ENCODE data around the gene TRIM9. TPM values are rescaled to one million over a fixed set of nuclear protein-coding genes. Genes with fewer than 3 reads are reported as not detected.

TRIM9 gene
- total RNA-seq, 1 donor from 2014 or later, result under 0.01 TPM

DNA sequence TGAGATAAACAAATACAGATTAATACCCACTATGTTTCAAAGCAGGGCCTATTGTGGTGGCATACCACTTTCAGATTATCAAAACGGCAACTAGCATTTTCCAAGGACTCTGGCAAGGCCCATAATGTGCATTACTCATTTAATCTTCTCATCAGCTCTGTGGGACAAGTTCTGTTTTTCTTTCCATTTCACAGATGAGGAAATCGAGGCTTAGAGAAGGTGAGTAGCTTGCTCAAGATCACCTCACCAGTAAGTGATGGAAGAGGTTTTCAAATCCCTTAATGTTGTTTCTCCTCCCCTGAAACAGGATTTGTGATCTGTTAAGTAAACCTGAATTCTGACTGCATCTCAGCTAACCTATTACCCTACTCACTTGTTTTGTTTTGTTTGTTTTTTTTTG, 146.7 kb downstream of the TRIM9 start:
- H3K4me3 ChIP-seq (ENCODE audit: low read depth, low read length), result no peak overlapping the region
- TF ChIP-seq, protein P1, sequence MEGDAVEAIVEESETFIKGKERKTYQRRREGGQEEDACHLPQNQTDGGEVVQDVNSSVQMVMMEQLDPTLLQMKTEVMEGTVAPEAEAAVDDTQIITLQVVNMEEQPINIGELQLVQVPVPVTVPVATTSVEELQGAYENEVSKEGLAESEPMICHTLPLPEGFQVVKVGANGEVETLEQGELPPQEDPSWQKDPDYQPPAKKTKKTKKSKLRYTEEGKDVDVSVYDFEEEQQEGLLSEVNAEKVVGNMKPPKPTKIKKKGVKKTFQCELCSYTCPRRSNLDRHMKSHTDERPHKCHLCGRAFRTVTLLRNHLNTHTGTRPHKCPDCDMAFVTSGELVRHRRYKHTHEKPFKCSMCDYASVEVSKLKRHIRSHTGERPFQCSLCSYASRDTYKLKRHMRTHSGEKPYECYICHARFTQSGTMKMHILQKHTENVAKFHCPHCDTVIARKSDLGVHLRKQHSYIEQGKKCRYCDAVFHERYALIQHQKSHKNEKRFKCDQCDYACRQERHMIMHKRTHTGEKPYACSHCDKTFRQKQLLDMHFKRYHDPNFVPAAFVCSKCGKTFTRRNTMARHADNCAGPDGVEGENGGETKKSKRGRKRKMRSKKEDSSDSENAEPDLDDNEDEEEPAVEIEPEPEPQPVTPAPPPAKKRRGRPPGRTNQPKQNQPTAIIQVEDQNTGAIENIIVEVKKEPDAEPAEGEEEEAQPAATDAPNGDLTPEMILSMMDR (IDR thresholded peaks at IDR 0.05; ENCODE audit: insufficient read depth, low read length, severe bottlenecking), result no peak
- DNase-seq (ENCODE audit: low read depth), result no peak
- no peaks in the 10 kb centered on the region for H3K27me3 ChIP-seq (ENCODE audit: control insufficient read depth, insufficient read depth, low read length)
- H3K36me3 ChIP-seq (ENCODE audit: control insufficient read depth, insufficient read depth, low read length), result no peaks in the 10 kb centered on the region
- FAIRE-seq, result no peak

DNA sequence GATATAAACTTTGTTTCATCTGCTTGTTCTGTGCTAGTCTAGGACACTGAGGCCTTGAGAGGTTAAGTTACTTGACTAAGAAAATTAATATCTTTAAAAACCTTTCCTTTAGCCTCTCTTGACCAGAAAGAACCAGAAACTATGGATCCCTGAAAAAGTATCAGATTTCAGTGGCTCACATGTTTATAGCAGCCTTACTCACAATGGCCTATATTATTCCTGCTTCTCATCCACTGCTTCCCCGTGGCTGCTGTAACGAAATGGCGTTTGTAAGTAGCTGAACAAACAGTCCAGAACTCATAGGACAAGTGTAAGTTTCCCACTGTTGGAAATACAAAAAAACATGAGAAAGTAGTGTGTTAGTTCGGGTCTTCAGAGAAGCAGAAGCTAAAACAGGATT, 147.5 kb downstream of the TRIM9 start:
- peak; percentile 35 for DNase-seq (ENCODE audit: low read depth)

DNA sequence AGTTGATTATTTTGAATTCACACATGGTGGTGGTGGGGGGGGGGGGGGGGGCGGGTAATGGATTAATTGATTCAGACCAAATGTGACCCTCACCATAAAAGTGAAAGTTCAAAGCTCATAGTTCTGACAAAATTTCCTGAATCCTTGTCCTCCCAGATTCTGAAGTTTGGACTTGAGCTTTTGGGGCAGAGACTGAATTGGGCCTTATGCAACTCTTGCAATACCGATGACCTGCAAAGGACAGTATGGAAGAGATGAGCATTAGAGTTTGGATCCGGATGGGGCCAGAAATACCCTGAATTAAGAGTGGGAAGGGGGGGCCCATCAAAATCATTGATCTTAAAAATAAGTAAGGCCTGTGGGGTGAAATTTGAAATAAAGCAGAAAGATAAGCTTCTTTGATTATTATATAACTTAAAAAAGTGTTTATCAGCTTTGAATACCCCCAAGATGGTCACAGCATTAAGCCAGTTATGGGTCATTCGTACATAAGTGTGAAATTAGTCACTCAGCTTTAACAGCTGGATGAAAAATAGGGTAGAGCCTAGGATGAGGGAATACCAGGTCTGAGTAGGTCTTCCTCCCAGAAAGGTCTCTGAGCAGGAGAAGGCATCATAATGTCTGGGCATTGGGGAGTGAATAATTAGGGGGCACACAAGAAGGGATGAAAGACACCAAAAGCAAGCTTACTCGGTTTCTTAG, 148.5 kb downstream of the TRIM9 start:
- FAIRE-seq, result no peak
- peaks cover 2% of the 10 kb centered on the region for H3K36me3 ChIP-seq (ENCODE audit: control insufficient read depth, insufficient read depth, low read length)
- DNase-seq (ENCODE audit: low read depth), result no peak
- no peak overlapping the region for H3K4me3 ChIP-seq (ENCODE audit: low read depth, low read length)
- TF ChIP-seq, protein P1 (IDR thresholded peaks at IDR 0.05; ENCODE audit: insufficient read depth, low read length, severe bottlenecking), result no peak
- no peaks in the 10 kb centered on the region for H3K27me3 ChIP-seq (ENCODE audit: control insufficient read depth, insufficient read depth, low read length)

More for the DNA sequence above, 147.5 kb downstream of the TRIM9 start:
- no peaks in the 10 kb centered on the region for H3K27me3 ChIP-seq (ENCODE audit: control insufficient read depth, insufficient read depth, low read length)
- no peak overlapping the region for H3K4me3 ChIP-seq (ENCODE audit: low read depth, low read length)
- FAIRE-seq, result no peak
- no peaks in the 10 kb centered on the region for H3K36me3 ChIP-seq (ENCODE audit: control insufficient read depth, insufficient read depth, low read length)
- TF ChIP-seq, protein P1 (IDR thresholded peaks at IDR 0.05; ENCODE audit: insufficient read depth, low read length, severe bottlenecking), result no peak

DNA sequence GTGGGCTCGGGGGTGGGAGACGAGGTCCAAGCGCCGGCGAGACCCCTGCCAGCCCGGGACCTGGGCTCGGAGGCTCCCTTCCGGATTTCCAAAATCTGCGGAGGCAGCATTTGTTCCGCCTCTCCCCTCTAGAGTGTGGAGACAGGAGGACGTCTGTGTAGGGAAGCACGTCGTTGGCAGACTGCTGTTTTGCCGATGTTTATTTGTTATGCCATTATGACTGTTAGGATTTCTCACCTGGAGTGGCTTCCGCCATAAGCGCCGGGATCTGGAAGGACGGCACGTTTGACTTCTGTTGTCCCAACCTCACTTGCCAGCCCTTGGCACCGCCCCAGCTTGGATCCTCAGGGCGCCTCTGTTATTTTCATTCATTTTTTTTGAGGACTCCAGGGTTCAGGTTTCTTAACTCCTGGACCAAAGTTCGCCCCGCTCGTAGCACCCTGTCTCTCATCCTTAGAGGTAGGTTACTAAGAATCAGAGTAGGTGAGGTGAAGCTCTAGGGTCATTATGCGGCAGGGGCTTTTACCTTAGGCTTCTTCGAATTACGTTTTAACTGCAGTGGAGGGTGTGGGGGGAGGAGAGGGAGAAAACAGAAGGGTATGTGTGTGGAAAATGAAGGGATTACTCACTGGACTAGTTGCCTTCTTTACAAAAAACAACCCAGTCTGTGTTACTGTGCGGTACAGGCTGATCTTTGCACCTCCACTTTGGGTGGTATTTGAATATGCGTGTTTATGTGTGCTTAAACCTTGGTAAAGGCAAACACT, 150.1 kb downstream of the TRIM9 start:
- no peak for FAIRE-seq

DNA sequence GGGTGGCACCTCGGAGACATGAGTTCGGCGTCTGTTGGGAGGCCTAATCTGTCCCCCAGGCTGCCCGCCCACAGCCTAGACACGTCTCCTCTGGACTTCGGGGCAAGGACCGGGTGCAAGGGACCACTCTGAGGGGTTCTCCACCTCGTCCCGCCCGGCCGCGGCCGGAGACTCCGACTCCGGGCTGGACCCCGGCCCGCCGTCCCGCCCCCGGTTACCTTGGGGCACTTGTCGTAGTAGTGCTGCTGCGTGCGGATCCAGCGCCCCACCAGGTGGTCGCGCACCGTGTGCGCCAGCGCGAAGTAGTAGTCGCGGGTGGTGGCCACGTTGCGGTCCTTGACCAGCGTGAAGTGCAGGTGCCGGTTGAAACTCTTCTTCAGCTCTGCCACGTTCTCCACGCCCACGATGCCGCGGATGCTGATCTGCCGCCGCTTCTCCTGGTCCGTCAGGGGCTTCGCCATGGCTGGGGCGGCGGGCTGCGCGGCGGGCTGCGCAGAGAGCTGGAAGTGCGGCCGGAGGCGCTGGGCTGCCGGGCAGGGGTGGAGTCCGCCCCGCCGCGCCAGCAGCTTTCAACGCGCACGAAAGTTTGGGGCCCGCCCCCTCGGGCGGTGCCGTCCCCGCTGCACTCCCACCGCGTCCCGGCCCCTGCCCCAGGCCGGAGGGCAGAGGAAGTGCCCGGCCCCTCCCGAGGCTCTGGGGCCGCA, 150.8 kb downstream of the TRIM9 start, which contains the start of gene PYGL:
Gene PYGL (minus strand): TSS at position 541 of the 704 bp plus-strand sequence. CDS start 80 bp downstream, at position 461.
- FAIRE-seq, result no peak
- Histone ChIP-seq H3K27me3 (ENCODE audit: control insufficient read depth, insufficient read depth, low read length) (no peaks in the 10 kb centered on the region), H3K4me3 (ENCODE audit: low read depth, low read length) (peak within 1 kb of the TSS; percentile 98), H3K36me3 (ENCODE audit: control insufficient read depth, insufficient read depth, low read length) (peaks cover 4% of the 10 kb centered on the region)
- TF ChIP-seq, protein P1 (IDR thresholded peaks at IDR 0.05; ENCODE audit: insufficient read depth, low read length, severe bottlenecking), result no peak
- peak; percentile 54 for DNase-seq (ENCODE audit: low read depth)

More for the DNA sequence above, 150.1 kb downstream of the TRIM9 start:
- DNase-seq (ENCODE audit: low read depth), result peak; percentile 80
- peak overlapping the region; percentile 98 for H3K4me3 ChIP-seq (ENCODE audit: low read depth, low read length)
- TF ChIP-seq, protein P1 (IDR thresholded peaks at IDR 0.05; ENCODE audit: insufficient read depth, low read length, severe bottlenecking), result no peak
- no peaks in the 10 kb centered on the region for H3K27me3 ChIP-seq (ENCODE audit: control insufficient read depth, insufficient read depth, low read length)
- peaks cover 4% of the 10 kb centered on the region for H3K36me3 ChIP-seq (ENCODE audit: control insufficient read depth, insufficient read depth, low read length)
